Ovary (tissue), 3 donors: ENCODE results near the gene ASMTL.

ENCODE experiments used
- POLR2A ChIP-seq: fragments of 450-650 bp; IDR thresholded peaks from one replicate; pipeline ENCODE4 v1.6.1; 2017; ENCODE audit warnings: antibody characterized with exemption, mild to moderate bottlenecking, moderate library complexity
- TF ChIP-seq, protein P1 (sequence below), 3 donors: fragments of 450-650 bp in 2 of 3; fragments of 200-600 bp in 1 of 3; IDR thresholded peaks; one replicate each; pipeline versions ENCODE4 v1.5.1 to v1.8.0; 2016 to 2022; ENCODE audit warnings: antibody characterized with exemption in 3 of 3, mild to moderate bottlenecking in 1 of 3
- donor health status: DM: no; HTN: no; CAD: no.

DNA sequence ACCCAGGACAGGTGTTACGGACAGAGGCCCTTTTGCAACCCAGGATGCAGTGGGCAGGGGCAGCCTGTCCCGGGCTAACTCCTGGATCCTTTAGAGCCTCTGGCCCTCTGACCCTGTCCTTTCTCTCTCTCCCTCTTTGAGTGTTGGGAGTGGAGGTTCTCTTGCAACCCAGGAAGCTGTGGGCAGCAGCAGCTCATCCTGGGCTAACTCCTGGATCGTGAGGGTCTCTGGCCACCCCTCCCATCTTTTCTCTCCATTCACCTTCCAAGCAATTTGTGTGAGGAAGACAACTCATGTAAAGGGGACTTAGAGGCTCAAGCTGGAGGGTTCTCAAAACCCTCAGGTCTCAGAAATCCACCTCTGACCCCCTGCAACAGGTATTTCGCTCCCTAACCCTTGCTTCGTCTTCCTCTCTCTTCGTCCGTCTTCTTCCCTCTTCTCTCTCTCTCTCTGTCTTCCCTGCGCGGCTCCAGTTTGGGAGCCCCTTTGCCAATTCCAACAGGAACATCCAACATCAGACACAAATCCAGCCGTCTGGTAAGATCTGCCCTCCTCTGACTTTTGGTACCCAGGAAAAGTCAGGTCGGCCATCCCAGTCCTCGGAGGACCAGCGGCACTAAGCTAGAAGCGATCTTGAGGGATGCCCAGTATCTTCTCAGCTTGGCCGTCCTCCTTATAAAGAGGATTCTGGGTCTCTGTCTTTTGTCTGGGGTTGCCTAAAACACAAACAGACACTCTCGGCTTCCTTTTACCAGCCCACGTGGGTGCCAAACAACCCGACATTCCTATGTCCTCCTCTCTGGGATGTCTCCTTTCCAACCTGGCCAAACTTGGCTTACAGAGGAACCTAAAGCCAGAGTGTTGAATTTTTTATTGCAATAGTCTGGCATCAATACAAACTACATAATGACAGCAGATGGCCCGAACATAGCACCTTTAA, 7.9 kb downstream of the ASMTL start:
- TF ChIP-seq, protein P1, sequence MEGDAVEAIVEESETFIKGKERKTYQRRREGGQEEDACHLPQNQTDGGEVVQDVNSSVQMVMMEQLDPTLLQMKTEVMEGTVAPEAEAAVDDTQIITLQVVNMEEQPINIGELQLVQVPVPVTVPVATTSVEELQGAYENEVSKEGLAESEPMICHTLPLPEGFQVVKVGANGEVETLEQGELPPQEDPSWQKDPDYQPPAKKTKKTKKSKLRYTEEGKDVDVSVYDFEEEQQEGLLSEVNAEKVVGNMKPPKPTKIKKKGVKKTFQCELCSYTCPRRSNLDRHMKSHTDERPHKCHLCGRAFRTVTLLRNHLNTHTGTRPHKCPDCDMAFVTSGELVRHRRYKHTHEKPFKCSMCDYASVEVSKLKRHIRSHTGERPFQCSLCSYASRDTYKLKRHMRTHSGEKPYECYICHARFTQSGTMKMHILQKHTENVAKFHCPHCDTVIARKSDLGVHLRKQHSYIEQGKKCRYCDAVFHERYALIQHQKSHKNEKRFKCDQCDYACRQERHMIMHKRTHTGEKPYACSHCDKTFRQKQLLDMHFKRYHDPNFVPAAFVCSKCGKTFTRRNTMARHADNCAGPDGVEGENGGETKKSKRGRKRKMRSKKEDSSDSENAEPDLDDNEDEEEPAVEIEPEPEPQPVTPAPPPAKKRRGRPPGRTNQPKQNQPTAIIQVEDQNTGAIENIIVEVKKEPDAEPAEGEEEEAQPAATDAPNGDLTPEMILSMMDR (IDR thresholded peaks at IDR 0.05) = no peak
- TF ChIP-seq POLR2A = no peak
